Measurements from ENCODE around the gene CHD9.

DNA sequence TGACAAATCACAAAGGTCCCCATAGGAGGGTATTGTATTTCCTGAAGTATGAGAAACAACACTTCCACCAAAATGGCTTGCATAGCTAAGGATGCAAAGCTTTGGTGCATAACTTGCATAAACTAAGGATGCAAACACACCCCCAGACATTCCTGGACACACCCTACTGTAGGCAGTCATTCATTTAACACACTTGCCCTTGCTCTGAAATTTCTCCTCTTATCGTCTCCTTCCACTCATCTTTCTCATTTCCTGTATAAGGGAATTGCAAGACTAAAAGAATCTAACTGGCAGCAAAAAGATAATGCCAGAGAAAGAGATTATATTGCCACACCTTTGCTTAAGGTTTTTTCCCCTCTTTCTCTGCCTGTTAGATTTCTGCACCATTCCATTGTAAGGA, 28.3 kb downstream of the CHD9 start:
- TF ChIP-seq, protein P1, sequence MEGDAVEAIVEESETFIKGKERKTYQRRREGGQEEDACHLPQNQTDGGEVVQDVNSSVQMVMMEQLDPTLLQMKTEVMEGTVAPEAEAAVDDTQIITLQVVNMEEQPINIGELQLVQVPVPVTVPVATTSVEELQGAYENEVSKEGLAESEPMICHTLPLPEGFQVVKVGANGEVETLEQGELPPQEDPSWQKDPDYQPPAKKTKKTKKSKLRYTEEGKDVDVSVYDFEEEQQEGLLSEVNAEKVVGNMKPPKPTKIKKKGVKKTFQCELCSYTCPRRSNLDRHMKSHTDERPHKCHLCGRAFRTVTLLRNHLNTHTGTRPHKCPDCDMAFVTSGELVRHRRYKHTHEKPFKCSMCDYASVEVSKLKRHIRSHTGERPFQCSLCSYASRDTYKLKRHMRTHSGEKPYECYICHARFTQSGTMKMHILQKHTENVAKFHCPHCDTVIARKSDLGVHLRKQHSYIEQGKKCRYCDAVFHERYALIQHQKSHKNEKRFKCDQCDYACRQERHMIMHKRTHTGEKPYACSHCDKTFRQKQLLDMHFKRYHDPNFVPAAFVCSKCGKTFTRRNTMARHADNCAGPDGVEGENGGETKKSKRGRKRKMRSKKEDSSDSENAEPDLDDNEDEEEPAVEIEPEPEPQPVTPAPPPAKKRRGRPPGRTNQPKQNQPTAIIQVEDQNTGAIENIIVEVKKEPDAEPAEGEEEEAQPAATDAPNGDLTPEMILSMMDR (IDR thresholded peaks at IDR 0.05): no peak
- no peak for TF ChIP-seq POLR2A (IDR thresholded peaks at IDR 0.05)
